GM10847 (cell line): ENCODE results near the gene OOSP4B.

Experiments used
- POLR2A ChIP-seq: IDR thresholded peaks from 2 replicates; pipeline ENCODE4 v1.6.1; 2011; ENCODE audit not compliant: insufficient read length; ENCODE audit errors: extremely low read depth

Gene OOSP4B

DNA sequence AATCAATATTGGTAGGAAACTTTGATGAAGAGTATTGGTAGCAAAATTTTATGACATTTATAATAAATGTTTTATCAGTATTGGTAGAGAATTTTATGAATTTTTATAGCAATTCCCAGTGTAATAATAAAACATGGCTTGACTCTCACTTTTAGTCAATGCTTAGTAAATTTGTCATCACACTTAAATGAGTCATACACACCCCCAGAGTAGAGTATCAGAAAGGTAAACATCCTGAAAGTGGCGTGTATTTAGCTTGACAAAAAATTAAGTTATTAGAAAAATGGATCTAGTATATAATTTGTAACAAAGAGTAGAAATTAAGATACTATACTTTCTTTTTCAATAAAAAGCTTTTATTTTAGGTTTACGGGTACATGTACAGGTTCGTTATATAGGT lies 42.1 kb downstream of the OOSP4B start:
- no peak for TF ChIP-seq POLR2A

DNA sequence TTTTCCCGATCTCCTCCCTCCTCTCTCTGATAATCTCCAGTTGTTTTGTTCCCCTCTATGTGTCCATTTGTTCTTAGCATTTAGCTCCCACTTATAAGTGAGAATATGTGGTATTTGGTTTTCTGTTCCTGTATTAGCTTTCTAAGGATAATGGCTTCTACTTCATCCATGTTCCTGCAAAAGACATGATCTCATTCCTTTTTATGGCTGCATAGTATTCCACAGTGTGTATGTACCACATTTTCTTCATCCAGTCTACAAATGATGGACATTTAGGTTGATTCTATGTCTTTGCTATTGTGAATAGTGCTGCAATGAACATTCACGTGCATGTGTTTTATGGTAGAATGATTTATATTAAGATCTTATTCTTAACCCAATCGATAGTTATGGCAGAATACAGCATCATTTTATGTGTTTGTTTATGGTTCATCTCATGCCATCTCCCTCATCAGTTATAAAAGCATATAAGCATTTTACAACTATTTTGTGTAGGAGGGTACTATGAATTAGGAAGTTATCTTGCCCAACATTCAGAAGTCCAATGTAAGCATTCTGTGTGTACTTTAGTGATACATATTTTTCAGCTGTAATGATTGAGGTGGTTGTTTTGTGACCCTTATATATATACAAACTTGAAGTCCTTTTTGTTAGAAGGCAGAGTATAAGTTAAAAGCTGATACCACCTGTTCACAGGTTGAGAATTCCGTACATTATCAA lies 42.7 kb downstream of the OOSP4B start:
- TF ChIP-seq POLR2A, result no peak

- TF ChIP-seq POLR2A, result no peak
Observed at GRCh38 chr11:60064111-60064510, 47.1 kb downstream of the OOSP4B start.

DNA sequence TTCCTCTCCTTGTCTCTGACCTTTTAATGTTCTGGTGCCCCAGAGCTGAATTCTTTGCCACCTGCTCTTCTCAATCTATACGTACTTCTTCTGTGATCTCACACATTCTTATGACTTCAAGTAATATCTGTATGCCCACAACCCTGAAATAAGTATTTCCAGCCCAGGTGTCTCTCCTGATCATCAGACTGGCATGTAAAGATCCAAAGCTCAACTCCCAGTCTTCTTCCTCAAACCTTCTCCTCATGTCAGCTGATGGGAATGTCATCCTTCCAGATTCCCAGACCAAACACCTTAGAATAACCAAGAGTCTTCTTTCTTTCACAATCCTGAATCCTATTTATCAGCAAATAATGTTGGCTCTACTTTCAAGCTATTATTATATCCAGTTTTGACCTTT lies 48.8 kb downstream of the OOSP4B start:
- TF ChIP-seq POLR2A, result no peak

DNA sequence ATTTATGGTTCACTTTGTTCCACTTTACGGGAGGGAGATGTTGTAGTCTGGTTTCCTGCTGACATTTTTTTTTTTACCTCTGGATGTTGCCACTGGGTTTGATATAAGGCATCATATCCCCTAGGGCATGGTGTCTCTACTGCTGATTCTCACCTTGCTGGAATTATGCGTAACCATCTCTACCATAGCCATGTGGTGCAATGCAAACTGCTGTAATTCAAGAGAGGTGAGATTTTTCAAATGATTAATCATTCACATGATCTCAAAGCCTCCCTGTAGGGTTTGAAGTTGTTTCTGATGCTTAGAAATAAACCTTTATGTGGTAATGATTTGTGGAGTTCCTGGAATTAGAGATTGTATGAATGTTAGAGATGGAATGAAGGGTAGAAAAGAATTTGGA lies 52.5 kb downstream of the OOSP4B start:
- TF ChIP-seq POLR2A, result no peak

- no peak for TF ChIP-seq POLR2A
Observed at GRCh38 chr11:60077216-60077817, 60.3 kb downstream of the OOSP4B start.

DNA sequence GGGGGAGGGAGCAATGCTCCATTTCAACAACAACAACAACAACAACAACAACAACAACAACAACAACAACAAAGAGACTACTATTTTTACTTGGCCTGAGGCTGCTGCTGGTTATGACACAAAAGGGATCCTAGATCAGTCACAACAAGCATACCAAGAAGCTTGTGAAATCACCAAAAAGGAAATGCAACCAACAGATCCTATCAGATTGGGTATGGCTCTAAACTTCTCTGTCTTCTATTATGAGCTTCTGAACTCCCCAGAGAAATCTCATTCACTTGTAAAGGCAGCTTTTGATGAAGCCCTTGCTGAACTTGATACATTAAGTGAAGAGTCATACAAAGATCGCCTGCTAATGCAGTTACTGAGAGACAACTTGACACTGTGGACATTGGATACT lies 61.0 kb downstream of the OOSP4B start:
- no peak for TF ChIP-seq POLR2A

DNA sequence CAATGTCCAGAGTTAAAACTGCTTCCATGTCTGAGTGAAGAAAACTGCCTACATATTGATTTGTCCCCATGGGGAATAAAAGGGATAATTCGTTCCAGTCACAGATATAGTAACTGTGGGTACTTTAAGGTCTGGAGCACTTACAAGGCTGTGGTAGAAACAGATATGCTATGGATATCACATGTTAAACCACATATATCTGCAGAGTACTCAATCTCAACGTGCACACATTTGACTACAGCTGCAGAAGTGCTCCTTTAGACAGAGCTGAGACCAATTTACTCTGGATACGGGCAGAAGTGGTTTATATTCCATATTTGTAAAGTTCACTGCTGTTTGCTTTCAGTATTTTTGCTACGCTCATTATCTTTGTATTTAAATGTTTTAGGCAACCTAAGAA lies 61.8 kb downstream of the OOSP4B start:
- no peak for TF ChIP-seq POLR2A

DNA sequence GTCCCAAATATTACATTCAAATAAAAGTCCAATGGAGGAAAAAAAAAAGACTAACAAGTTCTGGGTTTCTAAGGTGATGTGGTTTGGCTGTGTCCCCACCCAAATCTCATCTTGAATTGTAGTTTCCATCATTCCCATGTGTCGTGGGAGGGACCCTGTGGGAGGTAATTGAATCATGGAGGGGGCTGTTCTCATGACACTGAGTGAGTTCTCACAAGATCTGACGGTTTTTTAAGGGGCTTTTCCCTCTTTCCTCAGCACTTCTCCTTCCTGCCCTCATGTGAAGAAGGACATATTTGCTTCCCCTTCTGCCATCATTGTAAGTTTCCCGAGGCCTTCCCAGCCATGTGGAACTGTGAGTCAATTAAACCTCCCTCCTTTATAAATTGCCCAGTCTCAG lies 63.6 kb downstream of the OOSP4B start:
- TF ChIP-seq POLR2A, result no peak
